HUES48 (cell line): Measurements from ENCODE around the gene SEBOX.

Experiments used
- H3K27ac ChIP-seq: one replicate; pipeline ENCODE4 v1.7.0; 2013; ENCODE audit warnings: low read depth, low read length, inconsistent platforms
- H3K27me3 ChIP-seq: 2 replicates; pipeline ENCODE4 v1.6.1; 2013; ENCODE audit warnings: mild to moderate bottlenecking, low read length; ENCODE audit not compliant: control insufficient read depth, insufficient read depth
- H3K36me3 ChIP-seq: 2 replicates; pipeline ENCODE4 v1.6.1; 2013; ENCODE audit warnings: low read length; ENCODE audit not compliant: control insufficient read depth, insufficient read depth
- H3K4me1 ChIP-seq: 2 replicates; pipeline ENCODE4 v1.6.1; 2013; ENCODE audit warnings: mild to moderate bottlenecking, low read length; ENCODE audit not compliant: control insufficient read depth, insufficient read depth
- H3K4me3 ChIP-seq: 2 replicates; pipeline ENCODE4 v1.5.1; 2013; ENCODE audit warnings: mild to moderate bottlenecking, low read depth, low read length
- H3K9ac ChIP-seq: 2 replicates; pipeline ENCODE4 v1.6.1; 2013; ENCODE audit warnings: mild to moderate bottlenecking, low read depth, low read length, moderate library complexity
- H3K9me3 ChIP-seq: 2 replicates; pipeline ENCODE4 v1.6.1; 2013; ENCODE audit warnings: low read length; ENCODE audit not compliant: control insufficient read depth, insufficient read depth

SEBOX gene

DNA sequence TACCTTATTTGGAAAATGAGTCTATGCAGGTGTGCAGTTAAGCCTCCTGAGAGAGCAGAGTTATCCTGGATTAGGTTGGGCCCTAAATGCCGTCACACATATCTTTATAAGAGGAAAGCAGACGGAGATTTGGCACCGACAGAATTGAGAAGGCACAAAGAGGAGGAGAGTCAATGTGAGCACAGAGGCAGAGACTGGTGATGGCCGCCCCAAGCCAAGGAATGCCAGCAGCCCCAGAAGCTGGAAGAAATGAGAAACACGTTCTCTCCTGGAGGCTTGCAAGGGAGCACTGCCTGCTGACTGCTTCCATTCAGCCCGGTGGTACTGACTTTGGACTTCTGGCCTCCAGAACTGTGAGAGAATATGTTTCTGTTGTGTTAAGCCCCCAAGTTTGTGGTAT lies 37.8 kb upstream of the SEBOX start:
- Histone ChIP-seq H3K4me1 (peaks cover 53% of the 10 kb centered on the region), H3K9ac (no peak overlapping the region), H3K4me3 (no peak overlapping the region), H3K36me3 (peaks cover 8% of the 10 kb centered on the region; the same call in 1 of the 2 replicates), H3K9me3 (no peaks in the 10 kb centered on the region), H3K27ac (peak overlapping the region; percentile 15), H3K27me3 (peaks cover 39% of the 10 kb centered on the region)

DNA sequence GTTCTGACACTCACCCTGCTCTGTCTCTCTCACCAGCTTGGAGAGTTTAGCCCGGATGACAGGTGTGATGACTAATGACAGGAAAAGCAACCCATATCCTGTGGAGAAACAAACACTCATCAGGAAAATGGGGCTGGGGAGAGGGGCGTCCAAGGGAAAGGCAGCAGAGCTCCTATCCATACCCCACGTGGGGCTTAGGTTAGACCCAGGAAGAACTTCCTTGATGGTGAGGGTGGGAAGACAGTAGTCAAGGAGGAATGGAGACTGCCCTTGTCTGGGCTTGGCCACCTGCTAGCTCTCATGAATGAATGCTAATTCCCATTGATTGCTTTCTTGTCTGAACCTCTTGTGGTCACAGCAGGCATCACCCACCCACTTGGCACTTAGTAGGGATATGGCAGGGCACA lies 37.2 kb upstream of the SEBOX start:
- H3K27ac ChIP-seq: peak overlapping the region; percentile 39
- no peak overlapping the region for H3K4me3 ChIP-seq
- peaks cover 48% of the 10 kb centered on the region for H3K4me1 ChIP-seq
- H3K36me3 ChIP-seq: peaks cover 8% of the 10 kb centered on the region; the same call in 1 of the 2 replicates
- peaks cover 39% of the 10 kb centered on the region for H3K27me3 ChIP-seq
- H3K9me3 ChIP-seq: no peaks in the 10 kb centered on the region
- no peak overlapping the region for H3K9ac ChIP-seq

DNA sequence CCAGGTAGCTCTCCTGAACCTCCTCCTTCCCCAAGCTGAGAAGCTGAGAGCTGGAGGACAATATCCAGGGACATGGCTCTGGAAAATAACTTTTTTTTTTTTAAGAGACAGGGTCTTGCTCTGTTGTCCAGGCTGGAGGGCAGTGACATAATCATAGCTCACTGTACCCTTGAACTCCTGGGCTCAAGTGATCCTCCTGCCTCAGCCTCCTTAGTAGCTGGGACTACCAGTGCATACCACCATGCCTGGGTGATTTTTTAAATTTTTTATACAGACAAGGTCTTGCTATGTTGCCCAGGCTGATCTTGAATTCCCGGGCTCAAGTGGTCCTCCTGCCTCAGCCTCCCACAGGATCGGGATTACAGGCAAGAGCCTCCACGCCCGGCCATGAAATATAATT lies 34.8 kb upstream of the SEBOX start:
- Histone ChIP-seq H3K9ac (no peak overlapping the region), H3K27ac (no peak overlapping the region), H3K4me1 (peaks cover 31% of the 10 kb centered on the region), H3K27me3 (peaks cover 36% of the 10 kb centered on the region), H3K36me3 (peaks cover 8% of the 10 kb centered on the region; the same call in 1 of the 2 replicates), H3K9me3 (no peaks in the 10 kb centered on the region), H3K4me3 (no peak overlapping the region)

DNA sequence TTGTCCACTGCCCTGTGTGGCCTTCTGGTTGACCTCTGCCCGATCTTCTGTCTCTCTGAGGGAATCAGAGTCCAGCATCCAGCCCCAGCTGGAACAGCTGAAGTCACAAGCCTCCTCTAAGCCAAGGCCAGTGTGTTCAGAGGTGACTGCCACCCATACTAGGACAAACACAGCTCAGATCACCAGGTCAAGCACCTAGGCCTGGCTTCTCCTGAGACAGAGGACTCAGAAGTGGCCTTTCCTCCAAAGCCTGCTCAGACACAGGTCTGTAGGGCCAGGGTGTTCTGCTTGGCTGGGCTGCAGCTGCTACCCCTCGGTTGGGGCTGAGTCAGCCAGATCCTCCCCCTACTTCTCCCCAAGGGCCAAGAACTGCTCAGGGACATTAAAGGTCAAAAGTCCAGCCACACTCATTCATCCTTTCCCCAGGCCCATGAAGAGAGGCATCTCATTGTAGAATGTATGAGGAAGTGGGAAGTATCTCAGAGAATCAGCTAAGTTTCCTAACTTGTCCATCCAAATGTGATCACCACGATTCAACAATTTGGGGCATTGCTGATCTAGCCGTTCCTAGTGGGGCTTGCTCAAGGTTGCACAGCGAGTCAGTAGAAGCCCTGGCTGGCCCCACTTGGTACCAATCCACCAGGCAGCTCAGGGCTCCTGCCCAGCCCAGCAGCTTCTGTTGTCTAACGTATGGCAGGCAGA lies 33.4 kb upstream of the SEBOX start:
- Histone ChIP-seq H3K36me3 (peaks cover 8% of the 10 kb centered on the region; the same call in 1 of the 2 replicates), H3K27ac (no peak overlapping the region), H3K27me3 (peaks cover 22% of the 10 kb centered on the region), H3K9me3 (no peaks in the 10 kb centered on the region), H3K9ac (no peak overlapping the region), H3K4me3 (no peak overlapping the region), H3K4me1 (peaks cover 18% of the 10 kb centered on the region)

DNA sequence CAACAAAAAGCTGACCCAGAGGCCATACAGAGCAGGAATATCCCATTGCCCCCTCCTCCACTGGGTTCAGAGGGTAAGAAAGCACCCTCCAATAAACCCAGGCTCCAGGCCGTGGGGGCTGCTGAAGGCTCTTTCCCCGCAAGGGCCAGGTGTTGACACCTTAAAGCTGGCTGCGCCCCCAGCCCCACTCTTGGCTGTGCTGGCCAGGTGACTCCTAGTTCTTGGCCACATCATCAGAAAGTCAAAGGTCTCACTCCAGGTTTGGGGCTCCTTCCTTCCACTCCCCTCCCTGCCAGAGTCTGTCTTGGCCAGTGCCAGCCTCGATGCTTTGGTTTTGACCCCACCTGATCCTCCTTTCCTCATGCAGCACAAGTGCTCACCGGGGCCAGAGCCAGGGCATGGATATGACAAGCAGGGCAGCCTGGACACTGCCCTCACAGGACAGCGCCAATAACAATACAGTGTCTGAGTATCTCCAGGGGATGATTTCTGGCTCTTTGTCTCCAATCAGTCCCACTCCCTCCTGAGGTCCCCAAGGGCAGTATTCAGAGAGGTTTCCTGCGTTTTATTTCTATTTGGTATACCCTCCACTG lies 32.8 kb upstream of the SEBOX start:
- Histone ChIP-seq H3K4me1 (peaks cover 12% of the 10 kb centered on the region), H3K27ac (no peak overlapping the region), H3K9ac (no peak overlapping the region)

DNA sequence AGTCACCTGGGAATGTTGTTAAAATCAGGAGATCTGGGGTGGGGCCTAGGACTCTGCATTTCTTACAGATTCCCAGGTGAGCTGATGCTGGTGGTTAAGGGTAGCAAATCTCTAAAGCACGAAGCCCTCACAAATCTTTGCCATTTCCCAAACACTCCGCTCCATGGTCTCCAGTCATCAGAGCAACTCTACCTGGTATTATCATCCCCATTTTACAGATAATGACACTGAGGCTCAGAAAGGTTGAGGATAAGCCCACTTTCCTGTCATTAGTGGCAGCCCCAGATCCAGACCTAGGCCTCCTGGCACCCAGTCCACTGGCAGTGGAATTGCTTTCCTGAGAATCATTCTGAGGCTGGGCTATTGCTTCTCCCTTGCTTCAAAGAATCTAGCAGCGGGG lies 32.3 kb upstream of the SEBOX start:
- H3K9me3 ChIP-seq: no peaks in the 10 kb centered on the region
- peaks cover 8% of the 10 kb centered on the region; the same call in 1 of the 2 replicates for H3K36me3 ChIP-seq
- H3K27ac ChIP-seq: no peak overlapping the region
- H3K27me3 ChIP-seq: peaks cover 13% of the 10 kb centered on the region
- no peak overlapping the region for H3K9ac ChIP-seq
- H3K4me1 ChIP-seq: peaks cover 7% of the 10 kb centered on the region
- no peak overlapping the region for H3K4me3 ChIP-seq

More for the DNA sequence above, 32.8 kb upstream of the SEBOX start:
- H3K36me3 ChIP-seq: peaks cover 8% of the 10 kb centered on the region; the same call in 1 of the 2 replicates
- no peak overlapping the region for H3K4me3 ChIP-seq
- peaks cover 15% of the 10 kb centered on the region for H3K27me3 ChIP-seq
- no peaks in the 10 kb centered on the region for H3K9me3 ChIP-seq

DNA sequence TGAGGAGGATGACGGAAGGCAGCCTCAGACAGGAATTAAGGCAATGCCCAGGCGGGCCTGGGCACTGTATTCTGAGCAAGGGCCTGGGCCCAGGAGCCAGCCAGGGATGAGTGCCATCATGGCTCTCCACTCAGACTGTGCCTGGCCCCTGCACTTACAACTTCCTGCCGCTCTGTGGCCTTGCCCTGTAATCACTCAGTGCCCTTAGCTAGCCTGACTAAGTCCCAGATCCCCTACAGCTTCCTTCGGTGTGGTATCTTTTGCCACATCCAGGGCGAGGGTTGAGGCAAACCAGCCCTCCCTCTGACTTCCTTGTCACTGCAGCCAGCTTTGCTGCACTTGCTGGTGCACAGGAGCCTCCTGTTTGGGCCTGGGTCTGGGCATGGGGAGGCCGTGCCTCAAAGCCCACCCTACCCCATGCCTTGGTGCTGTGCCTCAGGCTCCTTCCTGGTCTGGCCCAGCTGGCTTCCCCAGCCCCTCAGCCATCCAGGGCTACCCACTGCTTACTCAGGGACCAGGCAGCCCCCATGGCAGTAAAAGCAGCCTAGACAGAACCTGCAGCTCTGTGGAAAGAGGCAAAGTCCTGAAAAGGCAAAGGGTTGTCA lies 31.7 kb upstream of the SEBOX start:
- no peak overlapping the region for H3K9ac ChIP-seq
- peaks cover 8% of the 10 kb centered on the region; the same call in 1 of the 2 replicates for H3K36me3 ChIP-seq
- H3K27ac ChIP-seq: no peak overlapping the region
- no peaks in the 10 kb centered on the region for H3K9me3 ChIP-seq
- peaks cover 13% of the 10 kb centered on the region for H3K27me3 ChIP-seq
- H3K4me3 ChIP-seq: no peak overlapping the region
- H3K4me1 ChIP-seq: peaks cover 1% of the 10 kb centered on the region; the same call in 1 of the 2 replicates

DNA sequence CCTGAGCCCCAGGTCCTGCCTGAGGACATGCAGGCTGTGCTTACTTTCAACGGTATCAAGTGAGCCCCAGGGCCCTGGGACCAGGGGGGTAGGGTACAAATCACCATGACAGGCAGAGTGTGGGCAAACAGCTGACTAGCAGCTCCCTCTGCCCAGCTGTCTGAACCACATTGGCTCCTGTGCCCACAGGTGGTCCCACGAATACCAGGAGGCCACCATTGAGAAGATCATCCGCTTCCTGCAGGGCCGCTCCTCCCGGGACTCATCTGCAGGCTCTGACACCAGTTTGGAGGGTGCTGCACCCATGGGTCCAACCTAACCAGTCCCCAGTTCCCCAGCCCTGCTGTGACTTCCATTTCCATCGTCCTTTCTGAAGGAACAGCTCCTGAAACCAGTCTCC lies 31.0 kb upstream of the SEBOX start:
- Histone ChIP-seq H3K9ac (no peak overlapping the region), H3K4me3 (no peak overlapping the region), H3K4me1 (no peaks in the 10 kb centered on the region), H3K27ac (no peak overlapping the region), H3K9me3 (no peaks in the 10 kb centered on the region), H3K36me3 (peaks cover 8% of the 10 kb centered on the region; the same call in 1 of the 2 replicates), H3K27me3 (peaks cover 6% of the 10 kb centered on the region)

DNA sequence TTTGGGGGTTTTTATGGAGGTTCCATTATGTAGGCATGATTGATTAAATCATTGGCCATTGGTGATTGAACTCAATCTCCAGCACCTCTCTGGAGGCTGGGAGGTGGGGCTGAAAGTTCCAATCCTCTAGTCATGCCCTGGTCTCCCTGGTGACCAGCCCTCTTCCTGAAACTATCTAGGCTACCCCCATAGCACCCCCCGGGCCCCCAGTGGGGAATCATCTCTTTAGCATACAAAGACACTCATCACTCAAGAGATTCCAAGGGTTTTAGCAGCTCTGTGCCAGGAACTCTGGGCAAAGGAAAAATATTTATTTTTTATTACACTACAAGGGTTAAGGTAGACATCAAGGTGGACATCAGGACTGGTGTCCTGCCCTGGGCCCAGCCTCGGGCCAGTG lies 30.4 kb upstream of the SEBOX start:
- H3K4me3 ChIP-seq: no peak overlapping the region
- no peaks in the 10 kb centered on the region for H3K9me3 ChIP-seq
- no peak overlapping the region for H3K27ac ChIP-seq
- no peaks in the 10 kb centered on the region for H3K4me1 ChIP-seq
- no peak overlapping the region for H3K9ac ChIP-seq
- H3K36me3 ChIP-seq: peaks cover 8% of the 10 kb centered on the region; the same call in 1 of the 2 replicates
- H3K27me3 ChIP-seq: 0 out of 2 replicates have a peak, but pooled peaks cover under 1% of the 10 kb centered on the region

DNA sequence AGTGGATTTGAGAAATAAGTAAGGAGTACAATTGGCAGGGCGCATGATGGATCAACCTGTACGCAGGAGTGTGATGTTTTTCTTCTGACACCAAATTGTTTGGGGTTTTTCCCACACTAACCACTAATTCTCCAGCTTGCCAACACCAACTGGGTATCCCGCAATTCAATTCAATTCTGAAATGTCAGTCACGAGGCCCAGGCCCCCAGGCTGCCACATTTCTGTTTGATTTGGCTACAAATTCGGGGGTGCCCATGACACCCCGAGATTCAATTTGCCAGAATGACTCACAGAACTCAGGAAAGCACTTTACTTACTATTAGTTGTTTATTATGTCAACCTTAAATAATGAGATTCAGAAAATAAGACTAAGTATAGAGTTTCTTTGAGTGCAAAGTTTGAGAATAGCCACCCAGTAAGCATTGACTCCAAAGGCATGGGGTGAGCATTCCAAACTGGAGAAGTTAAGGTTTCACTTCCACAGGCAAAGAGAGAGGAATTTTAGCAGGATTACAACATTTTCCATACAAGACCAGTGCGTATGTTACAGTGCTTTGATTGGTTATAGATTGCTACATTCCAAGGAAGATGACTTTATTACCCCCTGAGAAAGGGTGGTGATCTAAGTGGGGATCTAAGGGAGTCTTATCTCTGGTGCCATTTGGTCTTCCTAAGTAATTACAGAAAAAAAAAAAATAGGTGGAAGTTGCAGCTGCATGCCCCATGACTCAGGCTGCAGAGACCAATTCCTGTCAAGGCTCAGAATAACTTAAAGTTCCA lies 29.5 kb upstream of the SEBOX start:
- Histone ChIP-seq H3K27ac (no peak overlapping the region), H3K27me3 (no peaks in the 10 kb centered on the region), H3K4me3 (no peak overlapping the region), H3K36me3 (peaks cover 7% of the 10 kb centered on the region; the same call in 1 of the 2 replicates), H3K9ac (no peak overlapping the region), H3K4me1 (no peaks in the 10 kb centered on the region), H3K9me3 (no peaks in the 10 kb centered on the region)
